ENCODE results near the gene PCDHB10. TPM values are rescaled to one million over a fixed set of nuclear protein-coding genes. Genes with fewer than 3 reads are reported as not detected.

Gene PCDHB10
- total RNA-seq, 4 donors from 2014 or later, result 0.54 to 0.83 (median 0.76) TPM; not detected in 1

GRCh38 chr5:141236516-141237313, 44.6 kb downstream of the PCDHB10 start:
- no peak overlapping the region for H3K27ac ChIP-seq
- DNase-seq, result no peak
- no peak overlapping the region for H3K4me3 ChIP-seq
- TF ChIP-seq POLR2A (IDR thresholded peaks at IDR 0.05), result no peak
- TF ChIP-seq, protein P1, sequence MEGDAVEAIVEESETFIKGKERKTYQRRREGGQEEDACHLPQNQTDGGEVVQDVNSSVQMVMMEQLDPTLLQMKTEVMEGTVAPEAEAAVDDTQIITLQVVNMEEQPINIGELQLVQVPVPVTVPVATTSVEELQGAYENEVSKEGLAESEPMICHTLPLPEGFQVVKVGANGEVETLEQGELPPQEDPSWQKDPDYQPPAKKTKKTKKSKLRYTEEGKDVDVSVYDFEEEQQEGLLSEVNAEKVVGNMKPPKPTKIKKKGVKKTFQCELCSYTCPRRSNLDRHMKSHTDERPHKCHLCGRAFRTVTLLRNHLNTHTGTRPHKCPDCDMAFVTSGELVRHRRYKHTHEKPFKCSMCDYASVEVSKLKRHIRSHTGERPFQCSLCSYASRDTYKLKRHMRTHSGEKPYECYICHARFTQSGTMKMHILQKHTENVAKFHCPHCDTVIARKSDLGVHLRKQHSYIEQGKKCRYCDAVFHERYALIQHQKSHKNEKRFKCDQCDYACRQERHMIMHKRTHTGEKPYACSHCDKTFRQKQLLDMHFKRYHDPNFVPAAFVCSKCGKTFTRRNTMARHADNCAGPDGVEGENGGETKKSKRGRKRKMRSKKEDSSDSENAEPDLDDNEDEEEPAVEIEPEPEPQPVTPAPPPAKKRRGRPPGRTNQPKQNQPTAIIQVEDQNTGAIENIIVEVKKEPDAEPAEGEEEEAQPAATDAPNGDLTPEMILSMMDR (IDR thresholded peaks at IDR 0.05), result no peak
- H3K27me3 ChIP-seq, result no peaks in the 10 kb centered on the region
- peaks cover 0 to 60% (median 17%) of the 10 kb centered on the region in 4 donors for H3K9me3 ChIP-seq
- H3K4me1 ChIP-seq, result no peaks in the 10 kb centered on the region
- no peaks in the 10 kb centered on the region for H3K36me3 ChIP-seq

GRCh38 chr5:141241496-141241895, 49.3 kb downstream of the PCDHB10 start:
- Histone ChIP-seq H3K27ac (no peak overlapping the region), H3K4me1 (no peaks in the 10 kb centered on the region), H3K4me3 (no peak overlapping the region), H3K27me3 (no peaks in the 10 kb centered on the region), H3K36me3 (no peaks in the 10 kb centered on the region), H3K9me3 (peaks cover 0 to 72% (median 20%) of the 10 kb centered on the region in 4 donors)
- TF ChIP-seq, protein P1 (IDR thresholded peaks at IDR 0.05), result no peak
- no peak for TF ChIP-seq POLR2A (IDR thresholded peaks at IDR 0.05)
- DNase-seq, result no peak

Other genes starting within 250 kb of the PCDHB10 start
- 1 to 10 TPM in 1 of 4 donors, under 1 TPM in 3; 0.18 to 1.7 (median 0.43) TPM for gene PCDHAC2, start 225.9 kb upstream of the PCDHB10 start, total RNA-seq
- gene PCDHB1, start 141.0 kb upstream of the PCDHB10 start, total RNA-seq, result not detected
- 1 to 10 TPM in 1 of 4 donors, under 1 TPM in 3; 0.35 to 1.3 (median 0.65) TPM for gene PCDHB2, start 97.7 kb upstream of the PCDHB10 start, total RNA-seq
- 1 to 10 TPM in 2 of 4 donors, under 1 TPM in 1, not detected in 1; 0.70 to 4.1 (median 1.1) TPM for gene PCDHB3, start 91.9 kb upstream of the PCDHB10 start, total RNA-seq
- 1 to 10 TPM in 2 of 4 donors, under 1 TPM in 1, not detected in 1; 0.80 to 6.6 (median 1.2) TPM for gene PCDHB4, start 70.5 kb upstream of the PCDHB10 start, total RNA-seq
- gene PCDHB5, start 57.1 kb upstream of the PCDHB10 start, total RNA-seq, result under 1 TPM in 1 of 4 donors, not detected in 3; 0.18 TPM
- gene PCDHB6, start 42.3 kb upstream of the PCDHB10 start, total RNA-seq, result under 1 TPM in 1 of 4 donors, not detected in 3; 0.54 TPM
- under 1 TPM in 2 of 4 donors, not detected in 2; 0.53 to 0.54 TPM for gene PCDHB7, start 19.7 kb upstream of the PCDHB10 start, total RNA-seq
- not detected for gene PCDHB8, start 14.6 kb upstream of the PCDHB10 start, total RNA-seq
- gene PCDHB16, start 10.0 kb upstream of the PCDHB10 start, total RNA-seq, result 1 to 10 TPM in 1 of 4 donors, under 1 TPM in 2, not detected in 1; 0.35 to 5.8 (median 0.40) TPM
- gene PCDHB9, start 5.2 kb upstream of the PCDHB10 start, total RNA-seq, result 1 to 10 TPM in 1 of 4 donors, under 1 TPM in 3; 0.18 to 1.7 (median 0.39) TPM
- 1 to 10 TPM in 1 of 4 donors, under 1 TPM in 1, not detected in 2; 0.27 to 2.8 TPM for gene PCDHB11, start 7.3 kb downstream of the PCDHB10 start, total RNA-seq
- gene PCDHB12, start 16.4 kb downstream of the PCDHB10 start, total RNA-seq, result 1 to 10 TPM in 1 of 4 donors, under 1 TPM in 3; 0.35 to 4.1 (median 0.88) TPM
- gene PCDHB13, start 21.6 kb downstream of the PCDHB10 start, total RNA-seq, result under 1 TPM; 0.13 to 0.83 (median 0.32) TPM
- 1 to 10 TPM in 1 of 4 donors, under 1 TPM in 2, not detected in 1; 0.19 to 1.1 (median 0.54) TPM for gene PCDHB14, start 31.0 kb downstream of the PCDHB10 start, total RNA-seq
- under 1 TPM in 2 of 4 donors, not detected in 2; 0.27 to 0.35 TPM for gene PCDHB15, start 53.0 kb downstream of the PCDHB10 start, total RNA-seq
- 1 to 10 TPM; 1.1 to 4.1 (median 2.9) TPM for gene SLC25A2, start 111.7 kb downstream of the PCDHB10 start, total RNA-seq
- 10 to 100 TPM; 42.2 to 80.0 (median 47.5) TPM for gene TAF7, start 128.4 kb downstream of the PCDHB10 start, total RNA-seq
- 1 to 10 TPM in 1 of 4 donors, not detected in 3; 1.7 TPM for gene PCDHGA1, start 138.2 kb downstream of the PCDHB10 start, total RNA-seq
- gene PCDHGA2, start 146.4 kb downstream of the PCDHB10 start, total RNA-seq, result 1 to 10 TPM in 2 of 4 donors, under 1 TPM in 1, not detected in 1; 0.57 to 1.7 (median 1.1) TPM
- gene PCDHGA3, start 151.5 kb downstream of the PCDHB10 start, total RNA-seq, result 1 to 10 TPM in 1 of 4 donors, under 1 TPM in 2, not detected in 1; 0.40 to 1.7 (median 0.76) TPM
- gene PCDHGB1, start 157.7 kb downstream of the PCDHB10 start, total RNA-seq, result under 1 TPM in 3 of 4 donors, not detected in 1; 0.27 to 0.53 (median 0.47) TPM
- gene PCDHGA4, start 162.7 kb downstream of the PCDHB10 start, total RNA-seq, result 1 to 10 TPM in 2 of 4 donors, under 1 TPM in 2; 0.27 to 3.3 (median 0.81) TPM
- gene PCDHGB2, start 167.6 kb downstream of the PCDHB10 start, total RNA-seq, result 1 to 10 TPM; 1.2 to 5.8 (median 1.6) TPM
- gene PCDHGA5, start 171.8 kb downstream of the PCDHB10 start, total RNA-seq, result 10 to 100 TPM in 1 of 4 donors, 1 to 10 TPM in 2, under 1 TPM in 1; 0.94 to 10.7 (median 1.7) TPM
- gene PCDHGB3, start 177.9 kb downstream of the PCDHB10 start, total RNA-seq, result 1 to 10 TPM; 1.6 to 5.0 (median 2.0) TPM
- 1 to 10 TPM in 2 of 4 donors, under 1 TPM in 2; 0.70 to 4.1 (median 1.0) TPM for gene PCDHGA6, start 181.5 kb downstream of the PCDHB10 start, total RNA-seq
- gene PCDHGA7, start 190.4 kb downstream of the PCDHB10 start, total RNA-seq, result 1 to 10 TPM in 2 of 4 donors, under 1 TPM in 2; 0.35 to 2.5 (median 0.95) TPM
- 1 to 10 TPM; 1.1 to 3.3 (median 1.9) TPM for gene PCDHGB4, start 195.3 kb downstream of the PCDHB10 start, total RNA-seq
- 1 to 10 TPM in 2 of 4 donors, under 1 TPM in 2; 0.35 to 2.5 (median 1.1) TPM for gene PCDHGA8, start 200.3 kb downstream of the PCDHB10 start, total RNA-seq
- 1 to 10 TPM; 2.3 to 9.1 (median 2.9) TPM for gene PCDHGB5, start 205.6 kb downstream of the PCDHB10 start, total RNA-seq
- 10 to 100 TPM in 1 of 4 donors, 1 to 10 TPM in 3; 1.9 to 17.3 (median 4.0) TPM for gene PCDHGA9, start 210.4 kb downstream of the PCDHB10 start, total RNA-seq
- gene PCDHGB6, start 215.7 kb downstream of the PCDHB10 start, total RNA-seq, result 1 to 10 TPM; 1.1 to 7.4 (median 3.3) TPM
- 1 to 10 TPM; 3.2 to 7.7 (median 4.2) TPM for gene PCDHGA10, start 220.6 kb downstream of the PCDHB10 start, total RNA-seq
- 1 to 10 TPM; 4.0 to 5.8 (median 4.3) TPM for gene PCDHGB7, start 225.3 kb downstream of the PCDHB10 start, total RNA-seq
- 1 to 10 TPM; 1.1 to 5.0 (median 2.4) TPM for gene PCDHGA11, start 228.7 kb downstream of the PCDHB10 start, total RNA-seq
- gene PCDHGA12, start 238.2 kb downstream of the PCDHB10 start, total RNA-seq, result 10 to 100 TPM in 1 of 4 donors, 1 to 10 TPM in 3; 1.4 to 12.4 (median 4.7) TPM